HFFc6 (cell line): ENCODE results near the gene TNPO2. TPM values are rescaled to one million over a fixed set of nuclear protein-coding genes. Genes with fewer than 3 reads are reported as not detected.

Source experiments
- DNase-seq: peaks from one replicate; pipeline ENCODE4 v3.0.0-alpha.2; 2018
- H3K27ac Mint-ChIP-seq: 2 replicates; pipeline ENCODE4 v1.8.0; 2020; ENCODE audit warnings: mild to moderate bottlenecking, mixed read lengths
- H3K27me3 Mint-ChIP-seq: 2 replicates; pipeline ENCODE4 v1.8.0; 2021; ENCODE audit warnings: mild to moderate bottlenecking, moderate library complexity, mixed read lengths; ENCODE audit not compliant: insufficient read depth
- H3K36me3 Mint-ChIP-seq: 2 replicates; pipeline ENCODE4 v1.8.0; 2021; ENCODE audit warnings: low read depth, mixed read lengths
- H3K4me1 Mint-ChIP-seq: 2 replicates; pipeline ENCODE4 v1.8.0; 2020; ENCODE audit warnings: low read depth, mixed read lengths
- H3K4me3 Mint-ChIP-seq: 2 replicates; pipeline ENCODE4 v1.8.0; 2020; ENCODE audit warnings: mild to moderate bottlenecking, moderate library complexity, mixed read lengths
- H3K9me3 Mint-ChIP-seq: 2 replicates; pipeline ENCODE4 v1.8.0; 2020; ENCODE audit warnings: mild to moderate bottlenecking, mixed read lengths
- CTCF ChIP-seq: fragments of 200-600 bp; sonication (generic); IDR thresholded peaks from 2 replicates; pipeline ENCODE4 v1.5.0; 2021; ENCODE audit warnings: antibody characterized with exemption, mild to moderate bottlenecking
- total RNA-seq, 6 experiments: library from RNA; stranded (reverse); fragmentation: NEBNext Ultra II Directional; extraction: Animal tissue kit (Norgen Biotek cat#: 25700); gene quantifications; 2 replicates in 1 of 6; 3 replicates in 5 of 6; pipeline ENCODE4 v1.2.3, GENCODE V29; 2021

The TNPO2 gene
- total RNA-seq, 6 experiments from 2014 or later = 56.8 to 78.7 (median 66.0) TPM

- Mint-ChIP-seq H3K4me1 (0 out of 2 replicates have a peak, but pooled peaks cover 9% of the 10 kb centered on the region), H3K27ac (no peak overlapping the region), H3K36me3 (no peaks in the 10 kb centered on the region), H3K9me3 (no peaks in the 10 kb centered on the region), H3K4me3 (peak overlapping the region; percentile 83), H3K27me3 (peaks cover 6% of the 10 kb centered on the region; the same call in 1 of the 2 replicates)
- TF ChIP-seq CTCF = peak; percentile 97
- DNase-seq = peak; percentile 60
Measured at GRCh38 chr19:12757544-12758274, 34.0 kb upstream of the TNPO2 start.

DNA sequence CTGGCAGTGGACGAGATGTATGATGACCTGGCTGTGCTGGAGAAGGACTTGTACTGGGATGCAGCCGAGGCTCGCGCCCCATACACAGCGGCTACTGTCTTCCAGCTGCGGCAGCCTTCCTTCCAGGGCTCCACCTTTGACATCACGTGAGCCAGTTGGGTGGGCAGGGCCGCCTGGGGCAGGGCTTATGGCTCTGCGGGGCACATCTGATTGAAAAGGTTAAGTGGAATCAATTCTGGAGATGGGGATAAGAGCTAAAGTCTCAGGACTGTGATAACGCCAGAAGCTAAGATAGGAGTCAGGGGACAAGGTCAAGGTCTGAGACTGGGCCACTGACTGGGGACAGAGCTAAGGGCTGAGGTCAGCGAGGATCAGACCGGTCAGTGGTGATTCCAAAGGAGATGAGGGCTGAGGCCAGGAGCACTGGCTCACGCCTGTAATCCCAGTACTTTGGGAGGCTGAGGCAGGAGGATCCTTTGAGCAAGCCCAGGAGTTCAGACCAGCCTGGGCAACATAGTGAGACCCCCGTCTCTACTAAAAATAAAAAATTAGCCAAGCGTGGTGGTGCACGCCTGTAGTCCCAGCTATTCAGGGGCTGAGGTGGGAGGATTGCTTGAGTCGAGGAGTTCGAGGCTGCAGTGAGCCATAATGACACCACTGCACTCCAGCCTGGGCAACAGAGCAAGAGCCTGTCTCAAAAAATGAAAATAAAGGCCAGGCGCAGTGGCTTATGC is 32.6 kb upstream of the TNPO2 start:
- no peak overlapping the region for H3K4me3 Mint-ChIP-seq

DNA sequence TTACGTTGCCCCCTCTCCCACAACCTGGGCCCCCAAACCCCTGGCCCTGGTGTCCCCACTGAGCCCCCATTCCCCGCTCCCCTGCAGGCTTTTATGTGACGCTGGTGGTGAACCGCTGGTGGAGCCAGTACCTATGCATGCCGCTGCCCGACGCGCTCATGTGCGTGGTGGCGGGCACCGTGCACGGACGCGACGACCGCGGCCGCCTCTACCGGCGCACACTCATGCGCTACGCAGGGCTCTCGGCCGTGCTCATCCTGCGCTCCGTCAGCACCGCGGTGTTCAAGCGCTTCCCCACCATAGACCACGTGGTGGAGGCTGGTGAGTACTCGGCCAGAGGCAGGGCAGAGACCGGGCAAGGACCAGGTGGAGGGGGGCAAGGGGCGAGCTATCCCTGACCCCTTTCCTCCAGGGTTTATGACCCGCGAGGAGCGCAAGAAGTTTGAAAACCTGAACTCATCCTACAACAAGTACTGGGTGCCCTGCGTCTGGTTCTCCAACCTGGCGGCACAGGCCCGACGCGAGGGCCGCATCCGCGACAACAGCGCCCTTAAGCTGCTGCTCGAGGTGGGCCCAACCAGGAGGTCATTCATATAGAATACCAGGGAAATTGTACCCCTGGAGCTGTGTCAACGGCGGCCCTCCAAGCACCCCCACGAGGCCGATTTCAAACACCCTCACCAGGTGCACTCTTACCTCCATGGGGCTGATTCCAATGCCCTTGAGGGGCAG is 30.9 kb upstream of the TNPO2 start:
- Mint-ChIP-seq H3K4me1 (0 out of 2 replicates have a peak, but pooled peaks cover 9% of the 10 kb centered on the region), H3K27ac (no peak overlapping the region), H3K36me3 (no peaks in the 10 kb centered on the region), H3K27me3 (peaks cover 11% of the 10 kb centered on the region), H3K4me3 (no peak overlapping the region), H3K9me3 (no peaks in the 10 kb centered on the region)
- no peak for TF ChIP-seq CTCF
- DNase-seq = no peak

More for the DNA sequence above, 32.6 kb upstream of the TNPO2 start:
- H3K27me3 Mint-ChIP-seq = peaks cover 6% of the 10 kb centered on the region; the same call in 1 of the 2 replicates
- 0 out of 2 replicates have a peak, but pooled peaks cover 9% of the 10 kb centered on the region for H3K4me1 Mint-ChIP-seq
- no peak for DNase-seq
- H3K36me3 Mint-ChIP-seq = no peaks in the 10 kb centered on the region
- no peak overlapping the region for H3K27ac Mint-ChIP-seq
- no peak for TF ChIP-seq CTCF
- no peaks in the 10 kb centered on the region for H3K9me3 Mint-ChIP-seq

DNA sequence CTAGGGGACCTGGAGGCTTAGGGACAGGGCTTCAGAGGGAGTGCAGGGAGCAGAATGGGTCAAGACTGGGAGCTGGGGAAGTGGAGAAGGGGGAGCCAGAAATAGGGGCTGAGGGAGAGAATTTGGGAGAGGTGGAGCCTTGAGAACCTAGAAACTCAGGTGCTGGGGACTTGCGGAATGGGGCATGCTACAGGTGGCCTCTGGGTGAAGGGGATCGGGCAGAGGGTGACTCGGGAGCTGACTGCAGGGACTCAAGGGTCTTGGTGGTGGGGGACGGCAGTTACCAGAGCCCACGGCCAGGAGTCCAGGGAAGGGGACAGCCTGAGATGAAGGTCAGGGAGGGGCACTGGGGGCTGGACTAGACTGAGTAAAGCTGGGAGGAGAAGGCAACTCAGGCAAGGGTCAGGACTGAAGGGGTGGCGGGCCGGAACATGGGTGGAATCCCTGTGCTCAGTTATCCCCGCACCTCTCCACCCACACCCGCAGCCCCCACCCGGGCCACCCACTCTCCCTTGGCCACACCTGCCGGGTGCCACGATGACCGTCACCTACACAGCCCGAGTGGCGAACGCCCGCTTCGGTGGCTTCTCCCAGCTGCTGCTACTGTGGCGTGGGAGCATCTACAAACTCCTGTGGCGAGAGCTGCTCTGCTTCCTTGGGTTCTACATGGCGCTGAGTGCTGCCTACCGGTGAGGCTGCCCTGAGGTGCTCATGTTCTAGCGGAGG is 28.5 kb upstream of the TNPO2 start:
- Mint-ChIP-seq H3K36me3 (peaks cover 12% of the 10 kb centered on the region), H3K27me3 (peaks cover 13% of the 10 kb centered on the region), H3K9me3 (no peaks in the 10 kb centered on the region), H3K4me1 (0 out of 2 replicates have a peak, but pooled peaks cover under 1% of the 10 kb centered on the region), H3K4me3 (no peak overlapping the region), H3K27ac (no peak overlapping the region)
- no peak for TF ChIP-seq CTCF
- DNase-seq = no peak

- H3K27me3 Mint-ChIP-seq = peaks cover 13% of the 10 kb centered on the region
- DNase-seq = no peak
- H3K4me3 Mint-ChIP-seq = no peak within 1 kb of the TSS
- H3K4me1 Mint-ChIP-seq = no peaks in the 10 kb centered on the region
- no peak within 1 kb of the TSS for H3K27ac Mint-ChIP-seq
- H3K9me3 Mint-ChIP-seq = no peaks in the 10 kb centered on the region
- no peak for TF ChIP-seq CTCF
- peaks cover 12% of the 10 kb centered on the region for H3K36me3 Mint-ChIP-seq
Measured at GRCh38 chr19:12751635-12752034, 27.9 kb upstream of the TNPO2 start, which contains the start of gene BEST2. TSS of gene BEST2 (plus strand) at chr19:12751791. CDS start at chr19:12752593, 802 bp downstream.
